HG02840 (cell line): ENCODE results near the gene RAD51B.
"Not testable (repeated sequence)": the region's sequence is repeated elsewhere in the genome, so short reads cannot be mapped to it uniquely, and the experiment has no call there.

Experiments used
- ATAC-seq: cut with Tn5 transposase; IDR thresholded peaks from one replicate; pipeline ENCODE4 v1.9.1; 2021; ENCODE audit warnings: mild to moderate bottlenecking, moderate library complexity, moderate number of reproducible peaks; ENCODE audit not compliant: unreplicated experiment, low FRiP score

Gene RAD51B

GRCh38 chr14:68689511-68689910 lies 869.9 kb downstream of the RAD51B start:
- no peak for ATAC-seq

GRCh38 chr14:68690089-68690958 lies 870.7 kb downstream of the RAD51B start:
- ATAC-seq: no peak

GRCh38 chr14:68691031-68691791 lies 871.6 kb downstream of the RAD51B start:
- no peak for ATAC-seq

DNA sequence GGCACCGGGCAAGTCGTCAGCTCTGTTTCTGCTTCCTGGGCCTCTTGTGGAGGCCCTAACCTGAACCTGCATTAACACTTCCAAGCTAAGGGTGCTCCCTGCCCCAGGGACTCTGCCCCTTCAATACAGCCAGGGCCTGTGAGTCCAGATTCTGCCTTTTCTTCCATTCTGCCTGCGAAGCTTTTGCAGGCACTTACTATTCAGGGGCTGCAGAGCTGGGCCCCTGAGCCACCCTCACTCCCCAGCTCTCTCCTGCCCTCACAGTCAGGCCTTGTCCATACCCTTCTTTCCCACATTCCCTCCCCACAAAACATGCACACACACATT lies 872.2 kb downstream of the RAD51B start:
- no peak for ATAC-seq

GRCh38 chr14:68692216-68692615 lies 872.6 kb downstream of the RAD51B start:
- ATAC-seq: no peak

DNA sequence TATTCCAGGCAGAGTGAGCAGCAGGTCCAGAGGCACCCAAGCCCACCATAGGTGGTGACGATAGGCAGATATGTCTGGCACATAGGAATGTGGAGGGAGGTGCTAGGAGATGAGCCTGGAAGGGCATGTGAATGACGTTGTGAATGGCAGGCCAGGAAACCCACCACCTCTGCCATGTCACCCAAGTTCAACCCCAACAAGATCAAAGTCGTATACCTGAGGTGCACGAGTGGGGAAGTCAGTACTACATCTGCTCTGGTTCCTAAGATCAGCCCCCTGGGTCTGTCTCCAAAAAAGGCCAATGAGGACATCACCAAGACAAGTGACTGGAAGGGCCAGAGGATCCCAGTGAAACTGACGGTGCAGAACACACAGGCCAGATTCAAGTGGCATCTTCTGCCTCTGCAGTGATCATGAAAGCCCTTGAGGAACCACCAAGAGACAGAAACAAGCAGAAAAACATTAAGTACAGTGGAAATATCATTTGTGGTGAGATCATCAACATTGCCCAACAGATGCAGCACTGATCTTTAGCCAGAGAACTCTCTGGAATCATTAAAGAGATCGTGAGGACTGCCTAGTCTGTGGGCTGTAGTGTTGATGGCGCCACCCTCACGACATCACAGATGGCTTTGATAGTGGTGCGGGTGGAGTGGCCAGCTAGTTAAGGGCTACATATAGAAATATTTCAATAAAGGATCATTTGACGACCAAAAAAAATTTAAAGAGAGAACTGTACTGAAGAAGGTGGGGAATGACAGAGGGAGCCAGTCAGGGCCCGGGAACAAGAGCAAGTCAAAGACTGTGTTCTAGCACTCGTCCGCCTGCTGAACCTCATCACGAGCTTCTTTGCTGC lies 873.6 kb downstream of the RAD51B start:
- no peak for ATAC-seq

- no peak for ATAC-seq
These were observed 874.3 kb downstream of the RAD51B start for GRCh38 chr14:68693926-68694325.

GRCh38 chr14:68694516-68695235 lies 875.1 kb downstream of the RAD51B start:
- ATAC-seq: peak; percentile 9

DNA sequence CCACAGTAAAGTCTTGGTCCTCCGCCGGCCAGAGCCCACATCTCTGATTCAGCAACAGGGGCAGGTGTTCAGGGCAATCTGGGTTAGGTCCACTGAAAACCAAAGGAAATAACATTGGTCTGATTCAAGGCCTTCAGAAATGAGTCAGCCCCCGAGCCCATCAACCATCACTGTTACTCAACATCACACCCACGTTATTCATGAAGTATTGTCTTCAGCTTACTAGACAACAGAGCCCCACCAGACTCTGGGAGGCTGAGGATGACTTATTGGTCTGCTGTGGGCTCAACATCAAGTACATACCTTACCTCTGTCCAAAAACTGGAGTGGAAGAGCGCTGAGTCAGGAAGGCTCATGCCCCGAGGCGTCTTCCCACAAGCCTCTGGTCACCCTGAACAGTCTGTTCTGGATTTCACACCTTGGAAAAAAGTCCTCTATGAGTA lies 875.8 kb downstream of the RAD51B start:
- peak; percentile 72 for ATAC-seq

- ATAC-seq: no peak
These were observed 876.3 kb downstream of the RAD51B start for GRCh38 chr14:68695856-68696255.

DNA sequence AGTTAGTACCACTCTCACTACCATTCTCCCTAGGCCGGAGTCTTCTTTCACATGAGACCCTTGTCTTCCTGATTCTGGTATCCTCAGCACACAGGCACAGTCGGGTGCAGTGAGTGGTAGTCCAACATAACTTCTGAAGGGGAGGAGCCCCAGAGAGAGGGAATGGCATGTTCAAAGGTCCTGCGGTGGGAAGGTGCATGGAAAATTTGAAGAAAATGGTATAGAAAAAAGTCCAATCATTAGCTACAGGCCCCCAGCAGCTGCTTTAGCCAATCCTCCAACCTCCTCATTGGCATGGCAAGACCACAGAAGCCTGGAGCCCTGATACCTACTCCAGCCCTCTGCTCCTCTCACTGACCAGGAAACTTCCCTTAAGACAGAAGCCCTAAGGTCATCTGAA lies 876.7 kb downstream of the RAD51B start:
- no peak for ATAC-seq

- ATAC-seq: no peak
These were observed 877.3 kb downstream of the RAD51B start for GRCh38 chr14:68696721-68697495.

DNA sequence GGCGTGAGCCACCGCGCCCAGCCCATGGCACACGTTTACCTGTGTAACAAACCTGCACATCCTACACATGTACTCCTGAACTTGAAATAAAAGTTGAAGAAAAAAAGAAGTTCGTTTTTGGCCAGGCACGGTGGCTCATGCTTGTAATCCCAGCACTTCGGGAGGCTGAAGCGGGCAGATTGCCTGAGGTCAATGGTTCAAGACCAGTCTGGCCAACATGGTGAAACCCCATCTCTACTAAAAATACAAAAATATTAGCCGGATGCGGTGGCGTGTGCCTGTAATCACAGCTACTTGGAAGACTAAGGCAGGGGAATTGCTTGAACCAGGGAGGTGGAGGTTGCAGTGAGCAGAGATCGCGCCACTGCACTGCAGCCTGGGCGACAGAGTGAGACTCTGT lies 879.2 kb downstream of the RAD51B start:
- ATAC-seq: not testable (repeated sequence)

DNA sequence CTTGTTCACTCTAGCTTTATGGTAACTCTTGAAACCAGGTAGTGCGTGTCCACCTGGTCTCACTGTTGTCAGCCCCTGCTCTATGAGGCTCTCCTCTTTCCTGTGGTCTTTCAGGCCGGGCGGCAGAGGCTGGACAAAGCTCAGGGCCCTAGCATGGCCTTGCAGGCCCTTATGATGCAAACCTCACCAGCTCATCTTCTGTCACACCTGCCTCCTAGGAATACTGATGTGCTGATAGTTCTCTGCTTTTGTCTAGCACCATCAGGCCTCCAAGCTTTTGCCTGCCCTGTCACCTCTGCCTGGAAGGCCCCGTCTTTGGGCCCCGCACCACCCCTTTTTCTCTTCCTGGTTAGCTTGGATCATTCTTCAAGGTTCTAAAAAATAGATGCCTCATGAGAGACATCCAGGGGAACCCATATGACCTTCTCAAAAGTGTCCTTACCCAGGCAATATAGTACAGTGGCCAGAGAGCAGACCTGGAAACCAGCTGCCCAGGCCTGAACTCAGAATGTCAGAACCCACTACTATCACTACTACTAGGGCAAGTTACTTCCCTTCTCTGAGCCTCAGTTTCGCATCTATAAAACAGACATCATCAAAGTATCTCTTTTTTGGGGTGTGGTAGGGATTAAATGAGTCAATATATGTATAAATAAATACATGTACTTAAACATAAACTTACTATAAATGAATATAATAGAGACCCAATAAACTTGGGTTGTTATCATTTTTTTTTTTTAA lies 881.6 kb downstream of the RAD51B start:
- no peak for ATAC-seq

DNA sequence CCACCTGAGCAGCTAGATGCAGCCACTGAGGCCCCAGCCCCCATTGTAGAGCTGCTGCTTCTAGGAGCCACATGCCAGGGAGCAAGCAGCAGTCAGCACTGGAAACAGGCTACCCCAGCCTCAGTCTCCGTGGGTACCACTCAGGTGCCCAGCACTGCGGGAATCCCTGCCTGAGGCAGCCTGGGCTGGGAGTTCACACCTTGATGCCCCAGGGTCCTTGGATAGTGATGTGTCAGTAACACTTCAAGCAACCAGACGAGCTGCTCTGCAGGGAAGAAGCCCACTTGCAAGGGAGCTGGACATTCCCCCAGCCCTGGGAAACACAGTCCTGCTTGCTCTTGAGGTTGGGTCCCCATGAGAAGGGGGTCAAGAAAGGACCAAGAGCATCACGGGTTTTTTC lies 882.6 kb downstream of the RAD51B start:
- no peak for ATAC-seq

- no peak for ATAC-seq
These were observed 883.0 kb downstream of the RAD51B start for GRCh38 chr14:68702578-68702977.

GRCh38 chr14:68703093-68703492 lies 883.5 kb downstream of the RAD51B start:
- no peak for ATAC-seq

DNA sequence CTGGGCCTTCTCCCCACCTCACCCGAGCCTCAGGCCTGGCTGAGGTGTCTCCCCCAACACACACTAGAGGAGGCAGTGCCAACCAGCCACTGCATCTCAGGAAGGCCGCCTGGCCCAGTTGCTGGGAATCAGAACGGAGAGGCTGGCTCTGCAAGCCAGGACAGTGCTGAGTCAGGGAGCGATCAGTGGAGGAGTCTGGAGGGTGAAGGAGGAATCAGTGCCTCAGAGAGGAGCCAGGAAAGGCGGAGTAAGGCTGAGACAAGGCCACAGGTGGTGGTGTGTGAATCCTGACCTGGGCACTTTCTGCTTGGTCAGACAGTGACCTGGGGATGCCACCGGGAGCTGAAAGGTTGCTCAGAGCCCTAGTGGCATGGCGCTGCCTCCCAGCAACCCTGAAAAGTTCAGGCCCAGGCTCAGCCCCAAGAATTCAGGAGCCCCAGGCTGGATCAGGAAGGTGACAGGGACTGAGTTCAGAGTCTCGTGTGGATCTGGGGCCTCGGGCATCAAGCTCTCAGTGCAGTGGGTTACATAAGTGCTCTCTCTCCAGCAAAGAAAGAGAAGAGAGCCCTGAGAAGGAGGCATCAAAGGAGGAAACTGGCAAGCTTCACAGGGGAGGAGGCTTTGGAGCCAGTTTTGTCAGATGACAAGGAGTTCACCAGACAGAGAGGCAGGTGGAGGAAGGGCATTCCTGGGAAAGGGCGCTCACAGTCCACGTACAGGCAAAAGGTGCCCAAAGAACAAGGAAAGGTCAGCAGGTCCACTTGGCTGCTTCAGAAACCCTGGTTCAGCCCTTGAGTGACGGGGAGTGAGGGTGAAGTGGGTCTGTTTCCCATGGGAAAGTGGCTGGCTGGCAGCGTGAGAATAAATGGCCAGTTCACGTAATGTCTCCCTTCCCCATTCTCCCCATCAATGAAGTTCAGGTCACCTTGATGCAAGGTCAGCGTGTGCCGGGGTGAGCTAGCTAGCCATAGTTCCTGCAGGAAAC lies 885.4 kb downstream of the RAD51B start:
- no peak for ATAC-seq
